Right cardiac atrium (tissue), 5 donors: Measurements from ENCODE around the gene DCAF11. TPM values are rescaled to one million over a fixed set of nuclear protein-coding genes. Genes with fewer than 3 reads are reported as not detected.

Experiments
- ATAC-seq, 2 donors: fragments of 200-7000 bp; cut with Tn5 transposase; one replicate each; pipeline versions ENCODE4 v1.8.0 to v1.9.1; 2020; ENCODE audit warnings: moderate library complexity in 2 of 2, mild to moderate bottlenecking in 1 of 2
- DNase-seq, 3 donors: peaks; one replicate each; pipeline ENCODE4 v3.0.0-alpha.2; 2020
- H3K27ac ChIP-seq: one replicate; pipeline ENCODE4 v1.5.1; 2013; ENCODE audit warnings: mild to moderate bottlenecking, low read length, control low read depth, moderate library complexity
- H3K27me3 ChIP-seq: one replicate; pipeline ENCODE4 v1.6.1; 2013; ENCODE audit not compliant: control insufficient read depth, insufficient read depth
- H3K4me1 ChIP-seq: one replicate; pipeline ENCODE4 v1.6.1; 2013; ENCODE audit warnings: low read length; ENCODE audit not compliant: control insufficient read depth, insufficient read depth
- H3K4me3 ChIP-seq: one replicate; pipeline ENCODE4 v1.5.1; 2013; ENCODE audit warnings: low read length, control low read depth
- H3K9me3 ChIP-seq: one replicate; pipeline ENCODE4 v1.6.1; 2013; ENCODE audit warnings: low read length; ENCODE audit not compliant: control insufficient read depth
- WGBS: extraction: QIAGEN DNeasy Blood & Tissue Kit; methylation state at CpG from one replicate; pipeline ENCODE4 v1.1.7; 2013; 5-methylcytosine and 5-hydroxymethylcytosine counted together
- intact Hi-C, 4 donors: fragments of 100-400 bp; cut with DNase I; formaldehyde crosslinking; loops; one replicate each; pipeline versions ENCODE4 v1.11.0 to v1.14.0; 2022 to 2023
- polyA plus RNA-seq: library from polyadenylated mRNA; stranded (reverse); fragments of 200-250 nt; gene quantifications from one replicate; pipeline ENCODE4 v1.2.3, GENCODE V29; 2013
- total RNA-seq, 4 donors: library from RNA; stranded (reverse); fragmentation: NEBNext Ultra II Directional; extraction: Animal tissue kit (Norgen Biotek cat#: 25700); gene quantifications; one replicate each; pipeline ENCODE4 v1.2.1, GENCODE V29; 2021
- donor health status: healthy with polysubstance abuse.
- donor health status: DM: no; HTN: yes; CAD: no.
- donor health status: DM: no; HTN: no; CAD: no.
- donor health status: DM: no; HTN: yes; CAD: no; lungs with severe emphysema.
- donor health status: DM: yes; HTN: yes; CAD: no.

DCAF11 gene
- total and polyA plus RNA-seq, 5 donors, result 33.1 to 70.7 (median 58.7) TPM

- WGBS, result 82% methylated on average over 4 of the region's 4 CpGs
- intact Hi-C loops, result loop anchor here in 3 of 4 donors (5.0 to 10.0 kb wide), 3 partner anchors 35 to 108 kb away; partner anchors contain the start of gene DHRS4L2 (in 2 of the 3)
- Histone ChIP-seq H3K9me3 (no peaks in the 10 kb centered on the region), H3K27ac (peak overlapping the region; percentile 31), H3K27me3 (no peaks in the 10 kb centered on the region), H3K4me1 (peaks cover 6% of the 10 kb centered on the region), H3K4me3 (no peak overlapping the region)
- DNase-seq, result peak in 1 of 3 donors; percentile 32
- ATAC-seq, result no peak
Observed at GRCh38 chr14:24092505-24093206, 21.9 kb upstream of the DCAF11 start.

- peaks cover 6% of the 10 kb centered on the region for H3K4me1 ChIP-seq
- H3K27ac ChIP-seq, result peak overlapping the region; percentile 68
- DNase-seq, result peak in 1 of 3 donors; percentile 32
- no peaks in the 10 kb centered on the region for H3K27me3 ChIP-seq
- no peak for ATAC-seq
- intact Hi-C loops, result loop anchor here in 3 of 4 donors (5.0 to 10.0 kb wide), 3 partner anchors 36 to 109 kb away; partner anchors contain the start of gene DHRS4L2 (in 2 of the 3)
- H3K4me3 ChIP-seq, result peak overlapping the region; percentile 65
- WGBS, result 85% methylated on average over 19 of the region's 19 CpGs
- no peaks in the 10 kb centered on the region for H3K9me3 ChIP-seq
Observed at GRCh38 chr14:24093207-24093900, 21.2 kb upstream of the DCAF11 start.

GRCh38 chr14:24093901-24094840 lies 20.4 kb upstream of the DCAF11 start, which contains the start of gene PCK2:
TSS of gene PCK2 (plus strand) at chr14:24094311. CDS start at chr14:24094406, 95 bp downstream.
- Histone ChIP-seq H3K9me3 (no peaks in the 10 kb centered on the region), H3K27ac (peak within 1 kb of the TSS; percentile 83), H3K4me1 (peaks cover 6% of the 10 kb centered on the region), H3K27me3 (no peaks in the 10 kb centered on the region), H3K4me3 (peak within 1 kb of the TSS; percentile 65)
- under 1% methylated on average over 68 of the region's 68 CpGs for WGBS
- intact Hi-C loops, result loop anchor here in 3 of 4 donors (5.0 to 10.0 kb wide), 3 partner anchors 37 to 109 kb away; partner anchors contain the start of gene DHRS4L2 (in 2 of the 3)
- ATAC-seq (peak; percentile 95), DNase-seq (peak; percentile 95 to 97 (median 97))

- ATAC-seq, result peak in 1 of 2 donors; percentile 2
- H3K4me3 ChIP-seq, result peak overlapping the region; percentile 65
- intact Hi-C loops, result loop anchor here in 3 of 4 donors (5.0 to 10.0 kb wide), 3 partner anchors 38 to 110 kb away; partner anchors contain the start of gene DHRS4L2 (in 2 of the 3)
- H3K9me3 ChIP-seq, result no peaks in the 10 kb centered on the region
- H3K4me1 ChIP-seq, result peaks cover 6% of the 10 kb centered on the region
- H3K27me3 ChIP-seq, result no peaks in the 10 kb centered on the region
- peak overlapping the region; percentile 83 for H3K27ac ChIP-seq
- WGBS, result 22% methylated on average over 14 of the region's 14 CpGs
- DNase-seq, result no peak
Observed at GRCh38 chr14:24094841-24095270, 19.7 kb upstream of the DCAF11 start.

GRCh38 chr14:24095271-24096068 lies 19.1 kb upstream of the DCAF11 start:
- no peaks in the 10 kb centered on the region for H3K27me3 ChIP-seq
- ATAC-seq (peak; percentile 15 to 31), DNase-seq (peak; percentile 65 to 82 (median 80))
- H3K27ac ChIP-seq, result peak overlapping the region; percentile 83
- WGBS, result 54% methylated on average over 12 of the region's 12 CpGs
- peak overlapping the region; percentile 65 for H3K4me3 ChIP-seq
- H3K4me1 ChIP-seq, result peaks cover 6% of the 10 kb centered on the region
- intact Hi-C loops, result loop anchor here in 2 of 4 donors (10.0 kb wide), 1 partner anchor 111 kb away; the partner anchor contains the start of gene DHRS4L2 (in 2 of the 2)
- H3K9me3 ChIP-seq, result no peaks in the 10 kb centered on the region

GRCh38 chr14:24096545-24097181 lies 17.9 kb upstream of the DCAF11 start:
- Histone ChIP-seq H3K4me3 (no peak overlapping the region), H3K4me1 (peaks cover 6% of the 10 kb centered on the region), H3K9me3 (no peaks in the 10 kb centered on the region), H3K27ac (no peak overlapping the region), H3K27me3 (no peaks in the 10 kb centered on the region)
- no peak for ATAC-seq
- WGBS, result 95% methylated on average over 8 of the region's 8 CpGs
- no peak for DNase-seq
- intact Hi-C loops, result loop anchor here in 2 of 4 donors (10.0 kb wide), 1 partner anchor 112 kb away; the partner anchor contains the start of gene DHRS4L2 (in 2 of the 2)

- Histone ChIP-seq H3K4me3 (no peak overlapping the region), H3K4me1 (peaks cover 6% of the 10 kb centered on the region), H3K27me3 (no peaks in the 10 kb centered on the region), H3K27ac (no peak overlapping the region), H3K9me3 (no peaks in the 10 kb centered on the region)
- DNase-seq, result no peak
- WGBS, result 94% methylated on average over 16 of the region's 16 CpGs
- intact Hi-C loops, result loop anchor here in 2 of 4 donors (10.0 kb wide), 1 partner anchor 114 kb away; the partner anchor contains the start of gene DHRS4L2 (in 2 of the 2)
- no peak for ATAC-seq
Observed at GRCh38 chr14:24098229-24098926, 16.2 kb upstream of the DCAF11 start.

GRCh38 chr14:24098927-24099813 lies 15.4 kb upstream of the DCAF11 start:
- ATAC-seq (no peak), DNase-seq (no peak)
- intact Hi-C loops, result loop anchor here in 2 of 4 donors (10.0 kb wide), 1 partner anchor 114 kb away; the partner anchor contains the start of gene DHRS4L2 (in 2 of the 2)
- H3K4me3 ChIP-seq, result no peak overlapping the region
- H3K4me1 ChIP-seq, result peaks cover 4% of the 10 kb centered on the region
- no peaks in the 10 kb centered on the region for H3K27me3 ChIP-seq
- WGBS, result 82% methylated on average over 17 of the region's 17 CpGs
- no peaks in the 10 kb centered on the region for H3K9me3 ChIP-seq
- H3K27ac ChIP-seq, result no peak overlapping the region
